ENCODE results near the gene BAZ2B. TPM values are rescaled to one million over a fixed set of nuclear protein-coding genes. Genes with fewer than 3 reads are reported as not detected.

BAZ2B gene
- total and polyA plus RNA-seq, 2 of the 13 experiments (the other 11 are each of a cell fraction or from before 2014, with no cell fraction given) = 14.0 to 15.1 TPM

GRCh38 chr2:159409116-159409800, 207.1 kb downstream of the BAZ2B start:
- Histone ChIP-seq H2AFZ (ENCODE audit: low read length) (no peak overlapping the region), H3K9ac (ENCODE audit: insufficient read depth, low read depth, low read length) (no peak overlapping the region), H3K36me3 (replicated peaks in 1 of 2; ENCODE audit: control insufficient read depth in 1 of 2, insufficient read depth in 2 of 2, low read length in 2 of 2) (0 out of 5 replicates have a peak, but pooled peaks cover 0 to 4% of the 10 kb centered on the region in 2 experiments), H3K27ac (ENCODE audit: extremely low read length, insufficient read depth, low read length) (no peak overlapping the region), H3K4me3 (replicated peaks in 1 of 3; ENCODE audit: insufficient read depth in 1 of 3, low read depth in 2 of 3, low read length in 3 of 3) (no peak overlapping the region), H3K79me2 (ENCODE audit: insufficient read depth, low read length) (no peaks in the 10 kb centered on the region), H3K27me3 (ENCODE audit: control insufficient read depth in 1 of 2, insufficient read depth in 2 of 2, low read length in 2 of 2) (no peaks in the 10 kb centered on the region), H4K20me1 (ENCODE audit: insufficient read depth, low read length) (no peaks in the 10 kb centered on the region), H3K9me3 (ENCODE audit: low read length) (no peaks in the 10 kb centered on the region), H3K4me1 (ENCODE audit: insufficient read depth, low read length) (no peaks in the 10 kb centered on the region), H3K4me2 (ENCODE audit: low read depth, low read length) (no peak overlapping the region)
- in situ Hi-C loops (cut with HindIII; ENCODE audit: extremely low pct_ligation_motif_present, low pct_unique_long_range_greater_than_20kb) = no loop called here
- WGBS (ENCODE audit: low lambda C conversion rate) = 80% methylated on average over 3 of the region's 3 CpGs
- ChIA-PET CTCF (ENCODE audit: low intra/inter-chr PET ratio, low total read pairs) (no interaction called here), POLR2A (no interaction called here)
- no peak for TF ChIP-seq THAP8 (CRISPR knock-in tag; IDR thresholded peaks at IDR 0.05; ENCODE audit: borderline replicate concordance)
- TF ChIP-seq ZNF747 (CRISPR knock-in tag; IDR thresholded peaks at IDR 0.05; ENCODE audit: borderline replicate concordance) = no peak
- TF ChIP-seq ZNF670 (CRISPR knock-in tag; IDR thresholded peaks at IDR 0.05; ENCODE audit: borderline replicate concordance) = no peak
- no peak for TF ChIP-seq ZBTB26 (CRISPR knock-in tag; IDR thresholded peaks at IDR 0.05; ENCODE audit: borderline replicate concordance)
- no peak for TF ChIP-seq MYC (CRISPR knock-in tag; IDR thresholded peaks at IDR 0.05; ENCODE audit: borderline replicate concordance)
- no peak for TF ChIP-seq PLSCR1 (CRISPR knock-in tag; IDR thresholded peaks at IDR 0.05; ENCODE audit: borderline replicate concordance)
- no peak for TF ChIP-seq SIN3B (IDR thresholded peaks at IDR 0.05; ENCODE audit: low read length)
- no peak for TF ChIP-seq ATF3 (CRISPR knock-in tag; IDR thresholded peaks at IDR 0.05)
- TF ChIP-seq KMT2A (CRISPR knock-in tag; IDR thresholded peaks at IDR 0.05) = no peak
- no peak for TF ChIP-seq YEATS2 (CRISPR knock-in tag; IDR thresholded peaks at IDR 0.05; ENCODE audit: borderline replicate concordance)
- no peak for TF ChIP-seq EHMT2 (IDR thresholded peaks at IDR 0.05; ENCODE audit: borderline replicate concordance, low read depth, low read length)
- TF ChIP-seq GZF1 (CRISPR knock-in tag; IDR thresholded peaks at IDR 0.05) = no peak
- TF ChIP-seq HNRNPK (IDR thresholded peaks at IDR 0.05; ENCODE audit: low read depth, low read length, poor library complexity, severe bottlenecking) = no peak
- TF ChIP-seq RFX3 (CRISPR knock-in tag; IDR thresholded peaks at IDR 0.05) = no peak
- no peak for FAIRE-seq
- ATAC-seq = no peak
- DNase-seq (ENCODE audit: low spot score) = no peak
- BruUV-seq (replicated peaks) = no TSS peak
- intact Hi-C loops (cut with micrococcal nuclease; ENCODE audit: unreplicated experiment) = no loop called here
